ENCODE results near the gene TSC22D2.
"Not testable (repeated sequence)": the region's sequence is repeated elsewhere in the genome, so short reads cannot be mapped to it uniquely, and the experiment has no call there.

TSC22D2 gene

DNA sequence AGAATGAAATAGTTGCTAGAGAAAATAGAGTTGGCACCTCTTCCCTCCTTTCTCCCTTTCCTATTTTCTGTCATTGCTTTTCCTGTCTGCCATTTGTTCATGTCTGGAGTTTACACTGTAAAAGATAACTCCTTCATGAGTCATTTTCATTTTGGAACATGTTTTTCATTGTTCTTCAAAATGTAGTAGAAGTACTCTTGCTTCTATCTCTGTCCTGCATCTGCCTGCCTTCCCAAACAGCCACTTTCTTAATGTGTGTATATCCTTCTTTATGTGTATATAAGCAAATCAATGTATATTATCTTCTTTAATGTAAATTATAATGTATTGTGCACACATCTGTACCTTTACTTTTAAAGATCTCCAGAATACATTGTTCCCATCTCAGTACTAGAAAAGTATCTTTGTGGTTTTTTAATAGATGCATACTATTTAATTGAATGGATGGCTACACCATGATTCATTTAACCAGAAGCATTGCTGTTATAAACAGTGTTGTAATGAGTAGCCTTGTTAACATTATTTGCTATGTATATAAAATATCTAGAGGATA lies 41.1 kb downstream of the TSC22D2 start:
- no peak for DNase-seq

DNA sequence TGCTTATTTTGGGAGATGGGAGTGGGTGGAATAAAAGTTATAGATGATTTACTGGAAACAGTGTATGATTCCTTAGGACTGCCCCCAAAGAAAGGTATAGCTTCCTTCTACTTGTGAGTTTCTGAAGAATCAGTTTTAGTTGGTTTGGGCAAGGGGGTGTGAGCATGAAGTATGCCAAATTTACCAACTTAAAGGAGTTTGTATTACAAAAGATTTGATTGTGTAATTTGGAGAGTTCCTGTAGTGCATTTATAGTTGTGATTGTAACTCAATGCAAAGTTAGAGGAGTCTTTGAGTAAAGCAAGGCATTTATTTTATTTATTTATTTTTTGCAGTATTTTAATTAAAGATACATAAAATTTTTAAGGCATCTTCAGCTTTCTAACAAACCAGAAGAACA lies 42.8 kb downstream of the TSC22D2 start:
- DNase-seq, result no peak

DNA sequence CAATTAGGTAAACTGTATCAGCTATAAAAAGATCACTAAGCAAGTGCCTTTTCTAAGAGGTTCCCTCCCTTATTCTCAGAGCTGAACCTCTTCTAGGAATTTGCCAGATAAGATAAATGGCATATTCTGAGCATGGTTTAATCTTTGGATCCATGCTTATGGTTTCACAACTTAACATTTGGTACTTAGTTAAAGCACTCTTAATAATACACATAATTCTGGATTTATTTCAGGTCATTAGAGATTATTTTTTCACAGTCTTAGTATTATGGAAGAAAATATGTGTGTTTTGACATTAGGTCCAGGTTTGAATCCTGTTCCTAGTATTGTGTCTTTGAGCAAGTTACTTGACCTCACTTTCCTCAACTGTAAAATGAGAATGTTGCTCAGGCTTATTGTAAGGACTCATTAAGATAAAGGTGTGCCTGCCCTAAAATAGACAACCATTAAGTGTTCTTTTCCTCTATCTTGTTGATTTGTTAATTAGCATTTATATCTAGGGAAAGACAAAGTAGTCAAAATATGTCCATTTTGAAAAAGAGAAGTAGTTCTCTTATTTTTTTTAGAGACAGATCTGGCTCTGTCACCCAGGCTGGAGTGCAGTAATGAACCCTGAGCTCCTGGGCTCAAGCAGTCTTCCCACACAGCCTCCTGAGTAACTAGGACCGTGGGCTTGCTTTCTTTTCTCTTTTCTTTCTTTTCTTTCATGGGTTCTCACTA lies 43.4 kb downstream of the TSC22D2 start:
- no peak for DNase-seq

DNA sequence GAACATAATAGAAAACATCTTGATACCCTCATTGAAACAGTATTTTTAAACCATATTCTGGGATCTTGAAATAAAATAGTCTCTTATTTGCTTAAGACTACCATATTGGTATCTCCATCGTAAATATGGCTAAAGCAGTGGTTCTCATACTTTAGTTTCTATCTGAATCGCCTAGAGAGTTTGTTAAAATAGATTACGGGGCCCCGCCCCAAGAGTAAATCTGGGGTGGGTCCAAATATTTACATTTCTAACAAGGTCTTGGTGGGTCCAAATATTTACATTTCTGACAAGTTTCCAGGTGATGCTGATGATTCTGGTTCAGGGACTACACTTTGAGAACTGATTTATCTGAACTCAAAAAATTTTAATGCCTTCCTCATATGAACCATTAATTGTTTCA lies 45.3 kb downstream of the TSC22D2 start:
- DNase-seq, result no peak

DNA sequence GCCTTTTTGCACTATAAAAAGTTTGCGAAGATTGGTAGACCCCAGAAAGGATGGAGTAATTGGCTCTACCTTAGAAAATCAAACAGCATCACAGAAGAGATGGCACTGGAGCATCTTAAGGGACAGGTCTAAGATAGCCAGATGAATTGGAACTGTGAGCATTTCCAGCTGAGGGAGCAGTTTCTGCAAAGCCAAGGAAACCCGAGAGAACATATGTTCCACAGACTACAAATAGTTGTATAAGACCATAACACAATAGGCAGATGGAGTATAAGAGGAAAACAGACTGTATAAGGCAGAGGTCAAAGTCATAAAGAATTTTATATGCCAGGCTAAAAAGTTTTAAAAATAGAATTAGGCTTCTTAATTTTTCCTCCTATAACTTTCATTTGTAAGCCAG lies 46.0 kb downstream of the TSC22D2 start:
- no peak for DNase-seq

DNA sequence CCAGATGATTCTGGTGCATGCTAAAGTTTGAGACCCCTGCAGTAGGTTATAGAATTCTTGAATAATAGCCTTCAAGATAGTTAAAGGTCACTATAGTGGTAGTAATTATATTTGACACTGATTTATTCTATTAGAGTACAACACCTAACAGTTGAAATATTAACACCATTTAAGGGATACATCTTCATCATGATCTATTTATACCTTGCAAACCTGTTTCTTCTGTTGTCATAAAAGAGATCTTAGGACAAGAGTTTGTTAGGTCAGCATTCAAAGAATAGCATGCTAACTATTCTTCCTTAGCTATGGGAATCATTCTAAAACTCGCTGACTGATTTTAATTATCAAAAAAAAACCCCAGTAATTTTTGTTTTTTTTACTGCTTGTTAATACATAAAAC lies 46.5 kb downstream of the TSC22D2 start:
- DNase-seq, result no peak

DNA sequence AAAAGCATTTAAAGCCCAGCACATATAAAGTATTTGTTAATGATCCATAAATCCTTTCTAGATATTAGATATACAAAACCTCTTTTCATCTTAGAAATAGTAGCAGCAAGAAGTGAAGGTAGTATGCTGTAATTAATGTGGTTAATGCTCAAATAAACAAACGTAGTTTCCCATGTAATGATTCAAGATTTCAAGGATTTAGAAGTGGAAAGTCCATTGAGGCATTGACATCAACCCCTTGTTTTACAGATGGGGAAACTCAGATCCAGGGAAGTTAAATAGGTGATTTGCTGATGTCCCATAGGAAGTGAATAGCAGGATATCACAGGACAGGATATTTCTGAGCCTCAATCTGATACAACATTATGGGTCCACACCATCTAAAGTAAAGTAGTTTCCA lies 47.2 kb downstream of the TSC22D2 start:
- DNase-seq, result no peak

DNA sequence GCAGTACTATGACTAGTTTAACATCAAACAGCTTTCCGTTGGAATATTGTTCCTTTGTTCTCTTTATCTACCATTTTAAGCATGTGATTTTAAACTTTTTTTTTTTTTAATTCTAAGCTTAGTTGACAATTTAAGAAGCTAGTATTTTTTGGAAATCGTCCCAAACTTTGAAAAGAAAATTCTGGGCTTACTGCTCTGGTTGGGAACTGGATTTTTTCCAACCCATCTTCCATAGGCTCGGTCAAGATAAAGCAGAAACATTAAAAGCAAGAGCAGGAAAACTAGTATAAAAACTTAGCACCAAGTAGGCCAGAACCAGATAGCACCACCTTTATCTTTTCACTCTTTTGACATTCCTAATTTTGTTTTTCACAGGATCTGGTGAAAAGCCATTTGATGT lies 49.9 kb downstream of the TSC22D2 start:
- DNase-seq, result no peak

DNA sequence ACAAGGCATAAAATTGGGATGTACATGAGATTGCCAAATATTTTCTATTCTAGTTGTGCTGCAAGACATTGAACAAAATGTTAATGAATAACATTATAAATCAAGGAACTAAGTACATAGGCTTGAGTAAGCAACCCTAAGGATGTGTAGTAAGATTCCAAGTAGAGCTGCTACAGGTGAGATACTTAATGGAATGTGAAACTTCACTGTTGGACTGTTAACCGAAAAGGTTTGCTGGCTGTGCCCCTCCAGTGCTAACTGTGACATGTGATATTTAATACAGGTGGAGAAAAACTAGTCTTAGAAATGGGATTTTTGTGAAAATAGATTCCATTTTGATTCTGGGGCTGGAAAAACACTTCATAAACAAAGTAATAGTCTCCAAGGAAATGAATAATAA lies 52.4 kb downstream of the TSC22D2 start:
- DNase-seq, result no peak

DNA sequence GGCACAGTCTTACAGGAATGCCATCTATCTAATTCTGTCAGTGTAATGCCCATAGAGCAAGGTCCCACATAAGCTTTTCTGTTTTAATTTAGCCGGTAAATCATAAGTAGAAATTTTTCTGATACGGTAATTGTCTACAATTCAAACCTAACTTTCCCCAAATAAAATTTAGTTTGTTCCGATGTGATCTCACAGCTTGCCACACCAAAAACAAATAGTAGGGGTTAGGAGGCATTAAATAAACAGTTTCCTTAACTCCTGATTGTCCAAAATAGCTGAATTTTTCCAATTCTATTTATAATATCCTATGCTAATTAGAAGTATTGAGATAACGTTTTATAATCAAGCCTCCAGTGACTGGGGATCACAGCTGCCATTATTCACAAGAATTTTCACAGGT lies 53.3 kb downstream of the TSC22D2 start:
- no peak for DNase-seq

DNA sequence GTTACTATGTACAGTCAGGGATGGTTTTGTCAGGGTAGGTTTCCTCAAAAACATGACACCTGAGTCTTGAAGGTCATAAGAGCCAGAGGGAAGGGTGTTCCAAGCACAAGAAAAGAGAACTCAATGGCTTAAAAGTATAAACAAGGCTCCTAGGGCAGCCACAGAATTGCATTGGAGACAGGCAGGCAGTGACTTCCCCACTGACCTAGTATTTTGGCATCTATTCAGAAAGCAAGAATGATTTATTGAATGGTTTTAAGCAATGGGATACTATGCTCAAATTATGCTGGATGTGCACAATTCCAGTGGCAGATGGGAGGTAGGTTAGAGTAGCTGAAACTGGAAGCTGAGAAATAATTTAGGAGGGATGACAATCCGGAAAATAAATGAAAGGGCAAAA lies 54.0 kb downstream of the TSC22D2 start:
- DNase-seq, result no peak

DNA sequence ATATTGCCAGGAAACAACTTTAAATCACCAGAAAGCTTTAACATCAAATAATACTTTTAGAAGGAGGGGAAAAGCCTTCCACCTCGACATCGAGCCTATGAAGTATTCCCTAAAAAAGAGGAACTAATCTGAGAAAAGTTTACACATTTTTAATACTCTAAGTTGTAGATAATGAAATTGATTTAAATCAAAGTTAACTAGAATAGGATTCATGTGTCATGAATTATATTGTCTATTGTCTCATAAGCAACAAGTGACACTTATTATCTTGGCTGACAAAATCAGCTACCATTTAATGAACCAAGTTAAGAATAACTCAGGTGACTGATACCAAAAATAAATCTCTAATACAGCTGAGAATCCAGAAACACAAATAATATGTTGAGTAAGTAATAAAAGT lies 56.6 kb downstream of the TSC22D2 start:
- no peak for DNase-seq

DNA sequence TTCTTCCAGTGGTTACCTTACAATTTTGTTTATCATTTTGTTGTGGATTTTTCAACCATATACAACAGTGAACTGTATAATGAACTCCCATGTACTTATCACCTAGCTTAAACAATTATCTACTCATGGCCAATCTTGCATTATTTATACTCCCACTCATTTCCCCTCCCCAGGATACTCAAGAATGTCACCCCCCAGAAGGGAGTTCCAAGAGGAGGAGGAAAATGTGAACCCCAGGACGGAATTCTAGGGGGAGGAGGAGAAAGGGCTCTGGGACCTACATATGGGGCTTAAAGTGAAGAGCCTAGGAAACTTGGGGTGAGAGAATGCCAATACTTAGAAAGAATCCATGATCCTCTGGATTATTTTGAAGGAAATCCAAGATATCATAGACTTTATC lies 59.3 kb downstream of the TSC22D2 start:
- DNase-seq, result no peak

DNA sequence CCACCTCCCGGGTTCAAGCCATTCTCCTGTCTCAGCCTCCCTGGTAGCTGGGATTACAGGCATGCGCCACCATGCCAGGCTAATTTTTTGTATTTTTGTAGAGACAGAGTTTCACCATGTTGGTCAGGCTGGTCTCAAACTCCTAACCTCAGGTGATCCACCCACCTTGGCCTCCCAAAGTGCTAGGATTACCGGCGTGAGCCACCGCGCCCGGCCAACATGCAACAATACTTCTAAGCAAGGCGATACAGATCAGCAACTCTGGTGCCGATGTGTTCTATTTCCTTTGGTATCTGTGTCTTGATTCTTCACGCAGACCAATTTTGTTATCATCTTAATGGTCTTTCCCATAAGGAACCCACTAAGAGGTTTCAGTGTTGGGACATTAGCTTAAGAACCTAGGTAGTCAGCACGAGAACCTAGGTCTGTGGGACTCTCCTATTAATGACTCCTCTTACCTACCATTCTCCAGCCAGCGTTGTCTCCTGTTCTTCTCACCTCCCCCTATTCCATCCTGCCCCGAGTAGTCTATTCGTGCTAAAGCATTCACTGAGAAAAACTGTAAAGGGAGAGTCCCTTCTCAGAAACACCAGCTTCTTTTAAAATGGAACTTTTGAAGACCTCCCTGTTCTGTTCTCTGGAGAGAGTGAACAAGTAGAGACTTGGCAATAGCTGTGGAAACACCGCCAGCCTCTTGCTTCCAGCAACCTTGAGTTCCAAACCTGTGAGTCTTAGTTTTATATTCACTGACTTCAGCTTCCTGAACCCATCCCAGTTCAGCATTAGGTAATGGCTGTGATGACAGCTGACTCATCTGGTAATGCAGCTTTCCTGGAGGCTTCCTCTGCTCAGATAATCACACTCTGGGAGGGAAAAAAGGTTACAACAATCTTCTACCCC lies 61.2 kb downstream of the TSC22D2 start:
- no peak for DNase-seq

DNA sequence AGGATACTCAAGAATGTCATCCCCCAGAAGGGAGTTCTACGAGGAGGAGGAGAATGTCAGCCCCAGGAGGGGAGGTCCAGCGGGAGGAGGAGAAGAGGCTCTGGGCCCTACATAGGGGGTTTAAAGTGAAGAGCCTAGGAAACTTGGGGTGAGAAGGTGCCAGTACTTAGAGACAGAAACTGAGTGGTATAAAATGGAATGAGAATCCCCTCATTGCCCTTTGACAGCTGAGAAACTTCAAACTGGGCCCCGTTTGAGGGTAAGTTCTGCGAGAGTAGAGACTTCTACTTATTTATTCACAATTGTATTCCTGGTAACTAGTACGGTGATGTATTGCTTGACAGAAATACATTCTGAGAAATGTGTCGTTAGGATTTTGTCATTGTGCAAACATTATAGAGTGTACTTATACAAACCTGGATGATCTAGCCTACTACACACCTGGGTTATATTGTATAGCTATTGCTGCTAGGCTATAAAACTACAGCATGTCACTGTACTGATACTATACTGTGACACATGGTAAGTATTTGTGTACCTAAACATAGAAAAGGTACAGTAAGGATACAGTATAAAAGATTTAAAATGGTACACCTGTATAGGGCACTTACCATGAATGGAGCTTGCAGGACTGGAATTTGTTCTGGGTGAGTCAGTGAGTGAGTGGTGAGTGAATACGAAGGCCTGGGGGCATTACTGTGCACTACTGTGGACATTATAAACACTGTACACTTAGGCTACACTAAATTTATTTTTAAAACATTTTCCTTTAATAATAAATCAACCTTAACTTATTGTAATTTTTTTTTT lies 62.0 kb downstream of the TSC22D2 start:
- DNase-seq, result no peak

DNA sequence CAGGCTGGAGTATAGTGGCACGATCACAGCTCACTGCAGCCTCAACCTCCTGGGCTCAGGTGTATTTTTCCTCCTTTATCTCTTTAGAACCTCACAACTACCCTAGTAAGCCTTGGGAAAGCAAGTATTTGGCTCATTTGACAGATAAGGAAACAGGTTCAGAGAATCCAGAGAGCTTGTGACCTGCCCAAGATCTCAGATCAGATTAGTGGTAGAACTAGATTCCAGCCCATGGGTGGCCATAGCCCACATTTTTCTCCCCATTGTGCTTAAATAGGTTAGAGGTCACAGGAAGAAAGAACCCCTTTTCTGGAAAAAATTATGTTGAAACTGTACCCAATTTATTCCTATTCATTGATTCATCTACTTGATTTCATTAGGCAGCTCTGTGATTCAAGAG lies 64.3 kb downstream of the TSC22D2 start:
- no peak for DNase-seq

DNA sequence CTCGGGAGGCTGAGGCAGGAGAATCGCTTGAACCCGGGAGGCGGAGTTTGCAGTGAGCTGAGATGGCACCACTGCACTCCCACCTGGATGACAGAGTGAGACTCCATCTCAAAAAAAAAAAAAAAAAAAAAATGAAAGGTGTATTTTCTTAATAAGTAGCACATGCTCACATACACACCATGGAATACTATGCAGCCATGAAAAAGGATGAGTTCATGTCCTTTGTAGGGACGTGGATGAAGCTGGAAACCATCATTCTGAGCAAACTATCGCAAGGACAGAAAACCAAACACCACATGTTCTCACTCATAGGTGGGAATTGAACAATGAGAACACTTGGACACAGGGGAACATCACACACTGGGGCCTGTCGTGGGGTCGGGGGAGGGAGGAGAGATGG lies 65.1 kb downstream of the TSC22D2 start:
- not testable (repeated sequence) for DNase-seq

DNA sequence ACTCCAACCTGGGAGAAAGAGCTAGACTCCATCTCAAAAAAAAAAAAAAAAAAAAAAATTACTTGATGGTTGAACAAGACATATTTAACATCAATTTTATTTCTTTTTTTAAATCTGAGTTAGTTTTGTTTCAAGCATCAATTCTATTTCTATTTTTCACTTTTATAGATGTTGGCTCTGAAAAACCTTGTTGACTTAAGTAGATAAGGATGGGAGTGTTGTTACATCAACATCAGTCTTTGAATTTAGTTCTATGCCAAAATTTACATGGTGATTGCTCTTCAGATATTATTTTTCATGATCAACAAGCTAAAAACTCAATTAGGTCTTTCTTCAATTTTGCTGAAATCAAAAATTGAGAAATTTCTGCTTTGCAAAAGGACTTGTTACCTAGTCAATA lies 71.3 kb downstream of the TSC22D2 start:
- DNase-seq, result no peak

DNA sequence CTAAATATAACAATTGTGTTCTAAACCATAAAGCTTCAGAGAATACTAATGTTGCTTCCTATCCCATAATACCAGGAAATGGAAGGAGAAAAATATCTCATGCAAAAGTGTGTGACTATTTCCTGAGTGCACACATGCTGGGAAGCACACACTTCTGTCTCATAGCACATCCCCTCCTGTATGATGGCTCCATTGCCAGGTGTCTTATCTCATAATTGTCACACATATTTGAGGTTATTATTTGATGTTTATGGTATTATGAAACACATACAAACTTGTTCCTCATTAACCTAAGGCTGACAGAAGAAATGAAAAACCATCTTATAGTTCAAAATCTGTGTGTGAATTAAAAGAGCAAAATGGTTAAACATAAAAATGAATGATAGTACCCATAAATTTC lies 72.8 kb downstream of the TSC22D2 start:
- DNase-seq, result no peak

DNA sequence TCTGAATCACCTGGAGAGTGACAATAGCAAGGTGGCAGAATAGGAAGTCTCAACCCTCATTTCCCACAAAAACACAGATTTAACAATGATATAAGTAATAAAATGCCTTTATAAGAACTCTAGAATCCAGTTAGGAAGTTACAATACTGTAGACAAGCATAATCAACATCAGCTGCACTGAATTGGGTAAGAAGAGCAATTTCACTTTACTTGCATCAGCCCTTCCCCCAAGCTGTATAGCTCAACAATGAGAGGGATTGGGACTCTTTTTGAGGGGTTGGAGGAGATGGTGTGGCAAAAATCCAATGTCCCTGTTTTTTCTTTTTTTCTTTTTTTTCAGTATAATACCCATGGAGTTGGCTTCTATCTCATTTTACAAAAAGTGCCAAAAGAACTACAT lies 75.1 kb downstream of the TSC22D2 start:
- no peak for DNase-seq

DNA sequence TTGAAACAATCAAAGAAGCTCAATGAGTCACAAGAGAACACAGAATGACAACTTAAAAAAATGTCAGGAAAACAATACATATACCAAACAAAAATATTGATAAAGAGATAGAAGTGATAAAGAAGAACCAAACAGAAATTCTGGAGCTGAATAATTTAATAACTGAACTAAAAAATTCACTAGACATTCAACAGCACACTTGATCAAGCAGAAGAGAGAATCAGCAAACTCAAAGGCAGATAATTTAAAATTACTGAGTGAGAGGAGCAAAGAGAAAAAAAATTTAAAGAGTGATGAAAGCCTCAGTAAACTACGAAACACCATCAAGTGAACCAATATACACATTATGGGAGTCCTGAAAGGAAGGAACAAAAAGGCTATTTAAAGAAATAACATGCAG lies 76.3 kb downstream of the TSC22D2 start:
- DNase-seq, result no peak

DNA sequence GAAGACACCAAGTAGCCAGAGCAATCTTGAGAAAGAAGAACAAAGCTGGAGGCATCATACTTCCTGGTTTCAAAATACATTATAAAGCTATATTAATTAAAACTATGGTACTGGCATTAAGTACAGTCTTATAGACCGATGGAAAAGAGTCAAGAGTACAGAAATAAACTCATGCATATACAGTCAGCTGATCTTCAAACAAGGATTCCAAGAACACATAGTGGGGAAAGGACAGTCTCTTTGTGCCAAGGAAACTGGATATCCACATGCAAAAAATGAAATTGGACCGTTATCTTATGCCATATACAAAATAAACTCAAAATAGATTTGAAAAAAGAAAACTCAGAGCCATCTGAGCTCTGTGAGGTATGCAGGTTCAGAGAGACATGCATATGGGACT lies 80.8 kb downstream of the TSC22D2 start:
- no peak for DNase-seq

DNA sequence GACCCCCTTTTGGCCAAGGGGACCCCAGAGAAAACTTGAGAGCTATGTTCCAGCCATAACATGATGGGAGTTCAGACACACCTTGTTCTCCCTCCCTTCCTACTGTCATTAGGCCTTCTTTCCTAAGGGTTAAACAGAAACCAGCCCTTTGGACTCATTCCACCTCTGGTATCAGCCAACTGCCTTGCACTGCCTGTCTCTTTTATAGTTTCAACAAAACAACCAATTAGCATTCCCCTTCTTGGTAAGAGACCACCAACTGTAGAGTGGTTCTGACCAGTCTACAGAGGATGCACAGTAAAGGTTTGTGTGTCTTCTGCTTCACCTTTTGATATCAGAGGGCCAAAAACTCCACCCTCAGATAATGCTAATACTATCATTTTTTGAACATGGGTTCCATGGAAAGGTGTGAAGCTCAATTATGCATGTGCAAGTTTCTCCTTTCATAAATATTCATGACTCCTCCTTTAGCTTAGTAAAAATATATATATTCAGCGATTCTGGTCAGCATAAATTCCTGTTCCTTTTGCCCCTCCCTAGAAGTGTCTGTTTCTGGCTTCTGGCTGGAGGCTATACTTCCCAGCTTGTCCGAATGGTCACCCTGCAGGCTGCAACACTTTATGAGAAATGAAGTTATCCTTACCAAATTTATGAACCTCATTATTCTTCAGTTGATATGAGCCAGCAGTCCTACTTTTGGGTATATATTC lies 82.3 kb downstream of the TSC22D2 start:
- no peak for DNase-seq

Data from NCI-H1092 (cell line).